Measurements from ENCODE around the gene ITIH2. TPM values are rescaled to one million over a fixed set of nuclear protein-coding genes. Genes with fewer than 3 reads are reported as not detected.

Gene ITIH2
- total and polyA plus RNA-seq, 2 of the 8 experiments (the other 6 are each of a cell fraction or from before 2014, with no cell fraction given) = not detected

GRCh38 chr10:7718685-7719084 lies 15.6 kb downstream of the ITIH2 start:
- Histone ChIP-seq H3K9ac (replicated peaks in 1 of 4; ENCODE audit: extremely low read depth in 1 of 4, low read depth in 3 of 4, low read length in 3 of 4) (no peak overlapping the region), H4K20me1 (replicated peaks in 1 of 2; ENCODE audit: control insufficient read depth in 1 of 2, insufficient read depth in 2 of 2, low read length in 2 of 2) (no peaks in the 10 kb centered on the region), H3K4me2 (ENCODE audit: insufficient read depth in 1 of 2, low read depth in 2 of 2, low read length in 2 of 2) (no peak overlapping the region)

More at GRCh38 chr10:7718685-7719084, 15.6 kb downstream of the ITIH2 start:
- Histone ChIP-seq H2BK15ac (ENCODE audit: low read length) (no peak overlapping the region), H3K79me1 (ENCODE audit: low read depth, low read length) (no peaks in the 10 kb centered on the region), H4K5ac (ENCODE audit: insufficient read length, low read depth, low read length) (no peak overlapping the region), H3K27me3 (replicated peaks in 1 of 4; ENCODE audit: control insufficient read depth in 3 of 4, extremely low read depth in 1 of 4, insufficient read depth in 3 of 4, low read length in 3 of 4) (no peaks in the 10 kb centered on the region), H3K4me3 (ENCODE audit: extremely low read depth in 1 of 4, insufficient read depth in 2 of 4, low read depth in 3 of 4, low read length in 4 of 4) (no peak overlapping the region), H2BK12ac (ENCODE audit: low read depth, low read length) (no peak overlapping the region), H3K23ac (ENCODE audit: insufficient read length) (no peak overlapping the region), H4K91ac (replicated peaks; ENCODE audit: insufficient read length, low read length) (no peak overlapping the region), H3K4me1 (replicated peaks in 1 of 4; ENCODE audit: control insufficient read depth in 3 of 4, insufficient read depth in 4 of 4, low read length in 3 of 4) (no peaks in the 10 kb centered on the region), H2AK5ac (ENCODE audit: low read depth, low read length) (no peak overlapping the region), H3K9me3 (ENCODE audit: insufficient read depth in 2 of 2, low read depth in 1 of 2, low read length in 1 of 2) (no peaks in the 10 kb centered on the region), H3K18ac (ENCODE audit: extremely low read depth, low read length) (no peak overlapping the region), H3K23me2 (ENCODE audit: low read depth, low read length) (peaks cover 3% of the 10 kb centered on the region; the same call in 1 of the 2 replicates), H3K56ac (replicated peaks; ENCODE audit: insufficient read length, low read depth, low read length) (no peak overlapping the region), H2BK5ac (ENCODE audit: low read depth, low read length) (no peak overlapping the region), H2BK120ac (replicated peaks; ENCODE audit: low read depth, low read length) (no peak overlapping the region), H2BK20ac (ENCODE audit: low read length) (no peak overlapping the region), H3K79me2 (ENCODE audit: control insufficient read depth in 1 of 2, insufficient read depth in 2 of 2, low read length in 2 of 2) (no peaks in the 10 kb centered on the region), H3K36me3 (ENCODE audit: control insufficient read depth in 2 of 4, insufficient read depth in 4 of 4, low read length in 3 of 4) (no peaks in the 10 kb centered on the region), H3K14ac (ENCODE audit: insufficient read length) (no peak overlapping the region), H3K4ac (replicated peaks; ENCODE audit: insufficient read length, low read depth, low read length) (no peak overlapping the region), H2AFZ (ENCODE audit: low read length) (no peak overlapping the region), H4K8ac (ENCODE audit: extremely low read depth, insufficient read depth, low read length) (no peak overlapping the region), H3K27ac (ENCODE audit: low read depth, low read length) (no peak overlapping the region)
- DNase-seq (ENCODE audit: low read depth in 1 of 2, low spot score in 2 of 2) (no peak), FAIRE-seq (no peak)
- ChIA-PET CTCF (ENCODE audit: partially characterized antibody) (interaction anchor here (0.8 kb wide), 1 partner anchor 12 kb away, joined by 3 read pairs; no protein-coding TSS in a partner anchor), POLR2A (ENCODE audit: partially characterized antibody) (no interaction called here)
- no peak for TF ChIP-seq JUND (IDR thresholded peaks at IDR 0.05; ENCODE audit: low read length)
- WGBS, 2 experiments (ENCODE audit: extremely low coverage in 1 of 2, insufficient coverage in 1 of 2, insufficient read length in 1 of 2, insufficient replicate concordance in 2 of 2, low coverage in 1 of 2, low lambda C conversion rate in 2 of 2, missing lambda C conversion rate in 1 of 2) = 86% methylated on average over 4 of the region's 4 CpGs; no CpG with 5 or more reads in 1 of the 2 experiments

Data from H1 (cell line).